HG02970 (cell line): ENCODE results near the gene ZDHHC23.
A peak's percentile ranks its signal among the peaks of the same experiment; 100 is the strongest.

Source experiments
- ATAC-seq: cut with Tn5 transposase; IDR thresholded peaks from one replicate; pipeline ENCODE4 v1.9.1; 2021; ENCODE audit warnings: mild to moderate bottlenecking, moderate library complexity, moderate number of reproducible peaks; ENCODE audit not compliant: unreplicated experiment, low FRiP score

Gene ZDHHC23, protein sequence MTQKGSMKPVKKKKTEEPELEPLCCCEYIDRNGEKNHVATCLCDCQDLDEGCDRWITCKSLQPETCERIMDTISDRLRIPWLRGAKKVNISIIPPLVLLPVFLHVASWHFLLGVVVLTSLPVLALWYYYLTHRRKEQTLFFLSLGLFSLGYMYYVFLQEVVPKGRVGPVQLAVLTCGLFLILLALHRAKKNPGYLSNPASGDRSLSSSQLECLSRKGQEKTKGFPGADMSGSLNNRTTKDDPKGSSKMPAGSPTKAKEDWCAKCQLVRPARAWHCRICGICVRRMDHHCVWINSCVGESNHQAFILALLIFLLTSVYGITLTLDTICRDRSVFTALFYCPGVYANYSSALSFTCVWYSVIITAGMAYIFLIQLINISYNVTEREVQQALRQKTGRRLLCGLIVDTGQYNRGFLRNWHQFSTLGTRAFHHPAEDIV

DNA sequence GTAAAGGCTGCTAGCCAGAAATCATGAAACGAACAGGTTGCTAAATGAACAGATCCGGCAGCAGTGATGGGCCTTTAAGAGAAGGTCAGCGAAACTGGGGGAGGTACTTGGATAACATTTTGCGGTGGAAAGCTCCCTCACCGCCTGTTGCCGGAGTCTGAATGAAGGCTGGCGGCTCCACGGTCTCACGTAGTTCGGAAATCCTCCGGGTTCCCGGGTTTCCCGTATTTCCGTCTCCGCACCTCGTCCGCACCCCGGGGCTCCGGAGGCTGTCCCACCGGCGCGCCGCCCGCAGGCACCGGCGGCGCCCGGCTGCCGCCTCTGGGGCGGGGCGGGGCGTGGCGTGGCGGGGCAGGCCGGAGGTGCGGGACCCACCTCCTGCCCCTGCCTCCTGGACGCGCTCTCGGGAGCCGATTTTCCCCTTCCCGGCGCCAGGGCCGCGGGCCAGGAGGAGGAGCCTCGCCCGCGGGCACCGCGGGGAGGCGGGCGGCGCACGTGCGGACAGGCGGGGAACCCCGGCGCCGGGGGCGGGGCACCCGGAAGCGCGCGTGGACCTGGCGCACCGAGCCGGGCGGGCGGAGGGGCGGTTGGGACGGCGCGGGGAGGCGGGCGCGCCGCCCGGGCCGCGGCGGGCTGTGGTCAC is at the start of gene ZDHHC23:
TSS of gene ZDHHC23 (plus strand) at position 642 of the 643 bp plus-strand sequence. CDS start 790 bp downstream, outside the sequence.
- peak; percentile 87 for ATAC-seq

DNA sequence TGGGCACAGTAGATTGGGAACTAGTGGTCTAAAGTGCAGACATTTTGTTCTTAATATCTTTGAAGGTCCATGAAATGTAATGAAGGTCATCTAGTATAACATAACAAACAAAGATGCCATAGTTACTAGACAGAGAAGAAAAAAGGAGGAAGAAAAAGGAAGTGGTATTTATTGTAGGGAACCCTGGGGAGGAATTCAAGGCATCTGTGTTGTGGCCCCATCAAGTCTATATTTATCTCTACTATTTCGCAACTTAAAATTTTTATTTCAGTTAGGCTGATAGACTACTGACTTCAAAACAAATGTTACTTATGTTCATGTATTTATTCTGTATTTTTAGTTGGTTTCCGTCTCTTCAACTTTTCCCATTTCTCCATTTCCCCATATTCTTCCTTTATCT is 48.9 kb upstream of the ZDHHC23 start:
- ATAC-seq: no peak

DNA sequence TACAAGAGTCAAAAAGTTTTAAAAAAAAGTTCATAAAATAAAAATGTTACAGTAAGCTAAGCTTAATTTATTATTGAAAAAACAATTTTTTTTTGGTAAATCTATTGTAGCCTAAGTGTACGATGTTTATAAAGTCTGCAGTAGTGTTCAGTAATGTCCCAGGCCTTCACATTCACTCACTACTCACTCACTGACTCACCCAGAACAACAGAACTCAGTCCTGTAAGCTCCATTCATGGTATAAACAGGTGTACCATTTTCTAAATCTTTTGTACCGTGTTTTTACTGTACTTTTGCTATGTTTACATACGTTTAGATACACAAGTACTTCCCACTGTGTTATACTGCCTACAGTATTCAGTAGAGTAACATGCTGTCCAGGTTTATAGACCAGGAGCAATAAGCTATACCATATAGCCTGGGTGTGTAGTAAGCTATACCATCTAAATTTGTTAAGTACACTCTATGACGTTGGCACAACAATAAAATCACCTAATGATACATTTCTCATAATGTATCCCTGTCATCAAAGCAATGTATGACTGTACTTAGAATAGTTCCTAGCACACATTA is 41.2 kb upstream of the ZDHHC23 start:
- ATAC-seq: no peak

DNA sequence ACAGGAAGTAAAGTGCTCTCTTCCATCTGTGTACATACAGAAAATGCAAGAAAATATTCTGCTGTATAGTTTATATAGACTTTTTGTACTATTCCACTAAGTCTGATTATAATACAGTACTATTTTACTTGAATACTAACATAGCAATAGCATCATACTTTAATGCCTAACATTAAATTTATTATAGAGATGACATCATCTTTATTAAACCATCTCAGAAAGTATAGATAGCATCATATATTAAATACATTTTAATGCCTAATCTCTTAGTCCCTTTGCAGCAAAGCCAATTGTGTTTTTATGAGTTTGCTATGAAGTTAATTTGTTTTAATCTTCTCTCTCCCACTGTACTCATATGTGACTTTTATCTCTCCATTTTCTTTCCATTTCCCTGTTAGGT is 39.7 kb upstream of the ZDHHC23 start:
- ATAC-seq: no peak

DNA sequence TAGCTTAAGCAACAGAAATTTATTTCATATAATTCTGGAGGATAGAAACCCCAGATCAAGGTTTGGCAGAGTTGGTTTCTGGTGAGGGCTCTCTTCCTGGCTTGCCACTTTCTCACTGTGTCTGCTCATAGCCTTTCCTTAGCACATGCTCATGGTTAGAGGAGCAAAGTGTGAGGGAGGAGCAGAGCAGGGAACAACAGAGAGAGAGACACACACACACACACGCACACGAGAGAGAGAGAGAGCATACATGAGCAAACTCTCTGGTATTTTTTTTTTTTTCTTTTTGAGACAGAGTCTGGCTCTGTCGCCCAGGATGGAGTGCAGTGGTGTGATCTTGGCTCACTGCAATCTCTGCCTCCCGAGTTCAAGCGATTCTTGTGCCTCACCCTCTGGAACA is 36.8 kb upstream of the ZDHHC23 start:
- no peak for ATAC-seq

DNA sequence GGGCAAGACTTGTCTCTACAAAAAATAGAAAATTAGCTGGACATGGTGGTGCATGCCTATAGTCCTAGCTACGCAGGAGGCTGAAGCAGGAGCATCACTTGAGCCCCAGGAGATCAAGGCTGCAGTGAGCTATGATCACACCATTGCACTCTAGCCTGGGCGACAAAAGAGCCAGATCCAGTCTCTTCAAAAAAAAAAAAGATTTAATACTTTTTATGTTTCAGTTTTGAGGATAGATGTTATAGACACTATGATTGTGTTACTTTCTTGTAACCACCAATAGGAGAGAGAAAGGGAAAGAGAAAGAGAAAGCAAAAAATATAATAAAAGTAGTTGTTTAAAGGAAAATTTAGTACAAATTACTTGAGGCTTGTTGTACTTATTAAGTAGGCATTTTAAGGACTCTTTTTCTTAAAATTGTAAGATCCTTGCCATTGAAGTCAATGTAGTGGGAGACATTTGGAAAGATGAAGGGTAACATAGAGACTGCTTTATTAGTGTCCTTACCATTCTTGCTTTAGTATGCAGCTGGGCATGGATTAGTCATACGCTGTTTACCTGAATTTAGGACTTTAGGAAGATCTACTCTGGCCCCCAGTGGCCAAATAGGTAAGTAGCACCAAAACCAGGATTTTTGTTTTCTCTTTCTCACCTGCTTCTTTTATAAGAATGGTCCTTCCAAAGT is 35.1 kb upstream of the ZDHHC23 start:
- ATAC-seq: no peak

DNA sequence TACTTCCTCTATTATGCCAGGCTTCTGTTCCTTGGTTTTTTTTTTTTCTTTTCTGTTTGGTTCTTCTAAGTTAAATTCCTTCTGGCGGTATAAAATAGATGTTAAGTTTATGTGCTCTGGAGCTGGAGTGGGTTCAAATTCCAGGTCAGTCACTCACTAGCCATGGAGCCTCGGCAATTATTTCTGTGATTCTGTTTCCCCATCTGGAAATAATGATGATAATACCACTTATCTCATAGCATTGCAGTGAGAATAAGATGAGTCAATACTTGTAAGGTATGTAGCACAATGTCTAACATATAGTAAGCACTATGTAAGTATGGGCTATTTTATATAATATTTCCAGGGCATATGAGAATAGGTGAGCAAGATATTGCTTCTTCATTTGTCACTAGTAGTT is 33.2 kb upstream of the ZDHHC23 start:
- no peak for ATAC-seq

DNA sequence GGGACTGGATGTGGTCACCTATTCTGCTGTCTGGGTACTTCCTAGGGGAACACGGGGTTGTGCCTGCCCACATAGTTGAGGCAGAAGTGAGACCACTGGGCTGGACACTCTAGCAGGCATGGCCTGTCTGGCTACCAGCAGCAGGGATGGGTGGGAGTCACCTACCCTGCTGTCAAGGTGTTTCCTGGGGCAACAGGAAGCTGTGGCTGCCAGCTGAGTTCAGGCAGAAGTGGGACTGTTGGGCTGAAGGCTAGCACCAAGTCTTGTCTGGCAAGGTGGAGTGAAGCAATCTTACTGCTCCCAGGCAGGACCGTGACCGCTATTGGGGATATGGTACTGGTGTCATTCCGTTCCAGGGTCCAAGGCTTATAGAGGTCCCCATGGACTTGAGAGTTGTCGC is 20.3 kb upstream of the ZDHHC23 start:
- no peak for ATAC-seq

DNA sequence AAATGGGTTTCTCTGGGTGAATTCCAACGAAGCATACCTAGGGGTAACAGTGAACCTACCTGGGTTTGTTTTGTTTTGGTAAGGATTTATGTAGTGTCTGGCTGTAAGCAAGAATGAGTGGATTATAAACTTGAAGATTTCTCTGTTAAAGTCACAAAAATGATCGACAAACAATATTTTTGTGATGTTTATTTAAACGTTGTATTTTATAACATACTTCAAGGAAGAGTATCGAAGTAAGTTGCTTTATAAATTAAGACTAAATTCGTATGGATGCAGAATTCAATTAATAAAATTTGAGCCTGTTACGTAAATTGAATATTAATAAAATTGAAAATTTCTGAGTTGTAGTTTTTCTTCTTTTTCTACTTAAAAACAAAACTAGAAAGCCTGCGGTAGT is 982 bp upstream of the ZDHHC23 start:
- ATAC-seq: no peak

DNA sequence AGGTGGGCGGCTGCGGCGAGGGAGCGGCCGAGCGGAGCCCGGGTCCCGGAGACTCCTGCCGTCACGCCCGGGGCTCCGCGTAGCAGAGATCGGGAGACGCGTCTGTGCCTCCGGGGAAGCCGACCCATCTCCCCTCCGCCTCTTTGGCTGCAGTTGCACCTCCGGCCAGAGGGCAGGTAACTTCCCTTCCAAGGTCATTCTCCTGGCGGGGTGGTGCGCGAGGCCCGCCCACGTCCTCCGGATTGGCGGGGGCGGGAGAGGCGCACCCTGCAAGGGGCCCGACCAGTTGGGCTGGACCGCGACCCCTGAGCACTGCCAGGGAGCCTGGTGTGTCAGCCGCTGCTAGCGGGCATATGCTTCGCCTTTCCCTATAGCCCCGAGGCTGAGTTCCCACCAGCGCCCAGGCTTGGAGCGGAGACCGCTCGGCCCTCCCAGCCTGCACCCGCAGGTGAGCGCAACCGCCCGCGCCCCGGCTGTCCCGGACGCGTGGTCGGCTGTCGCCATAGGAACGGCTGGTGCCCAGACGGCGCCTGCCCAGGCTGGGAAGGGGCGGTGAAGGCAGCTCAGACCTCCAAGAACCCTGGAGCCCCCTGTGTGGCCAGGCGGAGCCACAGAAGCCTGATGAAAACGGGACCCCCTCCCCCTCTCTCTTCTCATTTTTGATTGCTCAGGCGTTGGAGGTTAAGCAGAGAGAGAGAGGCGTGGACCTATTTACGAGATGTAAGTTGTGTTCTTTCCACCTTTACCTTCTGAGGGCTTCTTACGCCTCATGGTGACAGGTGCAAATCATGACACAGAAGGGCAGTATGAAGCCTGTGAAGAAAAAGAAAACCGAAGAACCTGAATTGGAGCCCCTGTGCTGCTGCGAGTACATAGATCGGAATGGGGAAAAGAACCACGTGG is 453 bp downstream of the ZDHHC23 start:
- ATAC-seq: peak; percentile 29

DNA sequence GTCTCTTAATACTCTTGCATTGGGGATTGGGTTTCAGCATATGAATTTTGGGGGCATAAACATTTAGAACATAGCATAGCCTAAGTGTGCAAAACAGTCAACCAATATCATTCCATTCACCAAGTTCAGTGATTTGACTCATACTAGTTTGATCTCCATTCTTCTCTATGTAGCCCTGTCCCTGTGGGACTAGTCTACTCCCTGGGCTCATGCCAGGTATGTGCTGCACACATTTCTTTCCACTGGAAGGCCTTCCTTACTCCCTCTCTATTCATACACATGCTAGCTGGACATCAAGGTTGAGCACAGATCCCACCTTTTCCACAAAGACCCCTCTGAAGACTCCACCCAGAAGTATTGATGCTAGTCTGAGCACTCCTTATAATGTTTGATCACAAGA is 5.1 kb downstream of the ZDHHC23 start:
- ATAC-seq: no peak

DNA sequence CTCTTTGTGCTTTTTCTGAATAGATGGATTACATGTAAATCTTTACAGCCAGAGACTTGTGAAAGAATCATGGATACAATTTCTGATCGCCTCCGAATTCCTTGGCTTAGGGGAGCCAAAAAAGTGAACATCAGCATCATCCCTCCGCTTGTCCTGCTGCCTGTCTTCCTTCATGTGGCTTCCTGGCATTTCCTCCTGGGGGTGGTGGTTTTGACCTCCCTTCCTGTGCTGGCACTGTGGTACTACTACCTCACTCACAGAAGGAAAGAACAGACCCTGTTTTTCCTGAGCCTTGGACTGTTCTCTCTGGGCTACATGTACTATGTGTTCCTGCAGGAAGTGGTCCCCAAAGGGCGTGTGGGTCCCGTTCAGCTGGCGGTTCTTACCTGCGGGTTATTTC is 5.9 kb downstream of the ZDHHC23 start:
- ATAC-seq: no peak

DNA sequence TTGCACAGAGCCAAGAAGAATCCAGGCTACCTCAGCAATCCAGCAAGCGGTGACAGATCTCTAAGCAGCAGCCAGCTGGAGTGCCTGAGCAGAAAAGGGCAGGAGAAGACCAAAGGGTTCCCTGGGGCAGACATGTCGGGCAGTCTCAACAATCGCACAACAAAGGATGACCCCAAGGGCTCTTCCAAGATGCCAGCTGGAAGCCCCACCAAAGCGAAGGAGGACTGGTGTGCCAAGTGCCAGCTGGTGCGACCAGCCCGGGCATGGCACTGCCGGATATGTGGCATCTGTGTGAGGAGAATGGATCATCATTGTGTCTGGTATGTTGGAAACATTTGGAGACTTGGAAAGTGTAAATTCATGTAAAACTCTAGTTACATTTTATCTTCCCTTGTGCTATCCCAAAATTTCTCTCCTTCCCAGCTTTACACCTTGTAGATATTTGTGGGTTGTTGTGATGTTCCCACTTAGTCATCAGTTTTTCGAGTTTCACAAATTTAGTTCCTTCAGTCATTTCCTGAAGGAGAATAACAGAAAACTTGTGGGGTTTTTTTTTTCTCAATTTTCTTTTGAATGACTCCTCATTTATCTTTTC is 6.4 kb downstream of the ZDHHC23 start:
- no peak for ATAC-seq

DNA sequence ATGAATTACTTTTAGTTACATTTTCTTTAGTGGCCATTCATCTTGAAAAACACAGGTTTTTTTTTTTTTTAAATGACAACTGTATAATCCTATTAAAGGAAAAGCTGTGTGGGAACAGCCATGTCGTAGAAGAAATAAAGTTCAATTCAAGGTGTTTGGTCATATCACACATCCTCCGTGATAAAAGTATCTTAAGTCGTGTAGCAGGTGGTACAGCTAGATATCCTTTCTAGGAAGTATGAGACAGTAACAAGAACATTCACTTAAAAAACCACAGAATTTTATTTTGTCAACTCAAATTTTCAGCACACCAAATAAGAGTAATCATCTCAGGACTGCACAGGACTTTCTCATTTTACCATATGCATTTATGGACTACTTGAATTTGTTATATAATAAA is 16.1 kb downstream of the ZDHHC23 start:
- no peak for ATAC-seq

DNA sequence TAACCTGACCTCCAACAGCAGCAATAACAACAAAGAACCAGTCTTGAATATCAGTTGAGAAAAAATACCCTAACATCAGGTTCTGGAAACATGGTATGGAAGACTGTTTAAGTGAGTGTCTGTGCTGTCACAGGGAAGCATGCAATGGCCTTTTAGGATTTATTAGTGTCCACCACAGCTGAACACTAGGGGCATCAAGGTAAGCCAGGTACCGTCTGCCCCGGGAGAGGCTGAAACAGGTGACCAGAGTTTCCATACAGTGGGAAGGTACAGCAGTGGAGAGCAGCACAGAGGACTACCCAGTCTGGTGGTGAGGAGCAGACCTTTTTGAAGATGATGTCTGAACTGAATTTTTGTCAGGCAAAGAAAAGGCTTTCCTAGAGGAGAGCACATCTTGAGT is 18.4 kb downstream of the ZDHHC23 start:
- ATAC-seq: no peak

DNA sequence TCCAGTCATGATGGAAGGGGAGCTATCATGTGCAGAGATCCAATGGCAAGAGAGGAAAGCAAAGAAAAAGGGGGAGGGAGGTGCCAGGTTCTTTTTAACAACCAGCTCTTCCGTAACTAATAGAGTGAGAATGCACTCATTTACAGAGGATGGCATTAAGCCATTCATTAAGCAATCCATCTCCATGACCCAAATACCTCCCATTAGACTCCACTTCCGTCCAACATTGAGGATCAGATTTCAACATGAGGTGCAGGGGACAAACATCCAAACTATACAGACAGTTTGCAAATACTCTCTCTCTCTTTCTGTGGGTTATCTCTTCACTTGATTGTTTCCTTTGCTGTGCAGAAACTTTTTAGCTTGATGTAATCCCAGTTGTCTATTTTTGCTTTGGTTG is 21.2 kb downstream of the ZDHHC23 start:
- no peak for ATAC-seq

DNA sequence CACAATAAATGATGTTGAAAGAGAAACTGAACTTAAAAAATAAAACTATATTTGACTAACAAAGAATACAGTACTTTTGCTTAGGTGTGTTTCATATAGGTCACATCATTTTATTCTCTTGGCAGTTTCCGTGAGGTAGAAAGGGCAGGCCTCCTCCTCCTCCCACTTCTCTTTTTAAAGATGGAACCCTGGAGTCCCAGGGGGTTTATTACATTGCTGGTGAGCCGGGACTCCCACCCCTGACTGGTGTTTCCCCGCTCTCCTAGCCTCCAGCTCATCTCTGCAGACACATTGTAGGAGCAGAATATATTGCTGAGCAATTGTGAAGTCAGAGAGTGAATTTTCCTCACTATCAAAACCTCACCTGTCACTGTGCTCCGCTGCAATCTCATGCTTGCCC is 30.0 kb downstream of the ZDHHC23 start:
- no peak for ATAC-seq

DNA sequence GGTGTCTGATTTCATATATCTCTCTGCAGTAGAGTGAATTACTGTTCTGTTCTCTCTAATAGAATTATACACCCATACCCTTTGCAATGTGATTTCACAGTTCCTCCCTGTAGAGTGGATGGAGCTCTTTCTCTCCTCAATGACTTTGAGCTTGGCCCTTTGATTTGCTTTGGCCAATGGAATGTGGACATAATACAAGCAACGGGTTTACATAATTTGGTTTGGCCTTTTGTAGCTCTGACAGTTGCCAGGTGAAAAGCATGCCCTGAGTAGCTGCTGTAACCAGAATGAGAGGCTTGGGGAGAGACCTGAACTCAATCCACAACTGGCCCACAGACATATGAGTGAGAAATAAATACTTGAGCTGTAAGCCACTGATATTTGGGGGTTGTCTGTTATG is 32.1 kb downstream of the ZDHHC23 start:
- no peak for ATAC-seq

DNA sequence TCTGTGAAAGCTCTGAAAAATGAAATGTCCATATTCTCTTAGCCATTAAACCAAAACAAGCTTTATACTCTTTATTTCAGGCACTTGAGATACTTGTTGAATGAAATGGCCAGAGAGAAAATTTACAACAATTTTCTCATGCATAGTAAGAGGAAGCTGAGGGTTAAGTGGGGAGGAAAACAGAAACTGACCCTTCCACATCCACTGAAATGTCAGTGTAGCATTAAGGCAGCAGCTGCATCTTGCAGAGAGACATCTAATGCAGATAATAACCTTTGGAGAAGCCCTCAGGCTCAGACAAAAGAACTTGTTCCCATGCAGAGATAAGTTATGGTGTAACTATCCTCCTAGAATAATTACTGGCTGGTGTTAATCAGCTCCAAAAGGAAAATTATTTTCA is 34.0 kb downstream of the ZDHHC23 start:
- ATAC-seq: no peak

DNA sequence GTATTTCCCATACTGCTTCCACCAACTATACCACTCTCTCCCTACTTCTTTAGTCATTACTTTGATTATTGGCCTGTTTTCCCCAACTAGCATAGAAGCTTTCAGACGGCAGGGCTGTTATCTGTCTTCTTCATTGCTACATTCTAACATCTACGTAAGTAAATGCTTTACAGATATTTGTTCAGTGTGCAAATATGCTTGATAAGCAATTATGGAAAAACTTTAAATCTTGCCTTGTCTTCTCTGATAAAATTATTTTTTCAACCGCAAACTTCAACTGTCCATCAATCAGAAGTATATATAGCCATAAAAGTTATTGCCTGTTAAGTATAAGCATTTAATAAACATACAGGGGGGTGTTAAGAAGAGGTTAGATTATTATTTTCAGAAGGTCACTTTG is 35.7 kb downstream of the ZDHHC23 start:
- ATAC-seq: no peak
